Upper lobe of left lung (tissue), 4 donors: ENCODE results near the gene NAE1.

ENCODE experiments used
- CTCF ChIP-seq, 6 experiments: fragments of 450-650 bp in 4 of 6; fragments of 200-600 bp in 2 of 6; sonication (generic) in 2 of 6; IDR thresholded peaks; one replicate each; pipeline ENCODE4 v1.5.1; 2016 to 2019; ENCODE audit warnings: antibody characterized with exemption in 6 of 6
- EP300 ChIP-seq, 4 donors: sonication (generic); formaldehyde crosslinking; IDR thresholded peaks; one replicate each; pipeline ENCODE4 v1.5.1; 2017; ENCODE audit warnings: antibody characterized with exemption in 4 of 4, control low read depth in 2 of 4
- POLR2A ChIP-seq, 4 donors: fragments of 450-650 bp; IDR thresholded peaks; one replicate each; pipeline ENCODE4 v1.5.1; 2016 to 2017; ENCODE audit warnings: antibody characterized with exemption in 4 of 4, mild to moderate bottlenecking in 2 of 4
- POLR2AphosphoS5 ChIP-seq, 2 donors: sonication (generic); formaldehyde crosslinking; IDR thresholded peaks; one replicate each; pipeline ENCODE4 v1.5.1; 2017; ENCODE audit warnings: antibody characterized with exemption in 2 of 2

- TF ChIP-seq CTCF (IDR thresholded peaks at IDR 0.05): no peak
- TF ChIP-seq EP300 (IDR thresholded peaks at IDR 0.05): no peak
- TF ChIP-seq POLR2A (IDR thresholded peaks at IDR 0.05): no peak
- no peak for TF ChIP-seq POLR2AphosphoS5 (IDR thresholded peaks at IDR 0.05)
Measured at GRCh38 chr16:66849021-66849420, 18.2 kb upstream of the NAE1 start.
